Liver (tissue), 9 donors: Measurements from ENCODE around the gene PPID. TPM values are rescaled to one million over a fixed set of nuclear protein-coding genes. Genes with fewer than 3 reads are reported as not detected.

ENCODE experiments used
- DNase-seq: peaks from one replicate; pipeline ENCODE4 v3.0.0-alpha.2; 2017; ENCODE audit warnings: low spot score
- H3K27ac ChIP-seq, 2 donors: one replicate each; pipeline ENCODE4 v1.7.0; 2013; ENCODE audit warnings: inconsistent platforms in 2 of 2, low read length in 2 of 2, control low read depth in 1 of 2, low read depth in 1 of 2, mild to moderate bottlenecking in 1 of 2
- H3K27me3 ChIP-seq, 4 donors: one replicate each; pipeline versions ENCODE4 v1.6.1 to v1.7.0; 2013; ENCODE audit warnings: low read length in 3 of 4, inconsistent platforms in 1 of 4, mild to moderate bottlenecking in 1 of 4, moderate library complexity in 1 of 4; ENCODE audit not compliant: control insufficient read depth in 4 of 4, insufficient read depth in 4 of 4
- H3K36me3 ChIP-seq, 4 donors: one replicate each; pipeline versions ENCODE4 v1.6.1 to v1.7.0; 2013; ENCODE audit warnings: low read length in 3 of 4, mild to moderate bottlenecking in 3 of 4, low read depth in 1 of 4, moderate library complexity in 1 of 4; ENCODE audit not compliant: control insufficient read depth in 4 of 4, insufficient read depth in 3 of 4
- H3K4me1 ChIP-seq, 4 donors: one replicate each; pipeline versions ENCODE4 v1.6.1 to v1.7.0; 2013; ENCODE audit warnings: low read length in 3 of 4, mild to moderate bottlenecking in 3 of 4, moderate library complexity in 1 of 4; ENCODE audit not compliant: control insufficient read depth in 4 of 4, insufficient read depth in 4 of 4
- H3K4me3 ChIP-seq, 3 donors: one replicate each; pipeline versions ENCODE4 v1.6.1 to v1.7.0; 2013; ENCODE audit warnings: low read length in 3 of 3, control low read depth in 1 of 3, low read depth in 1 of 3, mild to moderate bottlenecking in 1 of 3
- H3K9ac ChIP-seq, 2 donors: one replicate each; pipeline ENCODE4 v1.7.0; 2013; ENCODE audit warnings: low read length in 2 of 2, mild to moderate bottlenecking in 2 of 2, moderate library complexity in 2 of 2, control low read depth in 1 of 2, low read depth in 1 of 2
- H3K9me3 ChIP-seq, 4 donors: one replicate each; pipeline versions ENCODE4 v1.6.1 to v1.7.0; 2013; ENCODE audit warnings: low read length in 3 of 4; ENCODE audit not compliant: control insufficient read depth in 4 of 4
- ATF3 ChIP-seq: IDR thresholded peaks from 2 replicates; pipeline ENCODE4 v1.6.1; 2016; ENCODE audit warnings: antibody characterized with exemption
- CTCF ChIP-seq: fragments of 150-350 bp; IDR thresholded peaks from 2 replicates; pipeline ENCODE4 v1.5.1; 2017; ENCODE audit warnings: improper control_type of control experiment, low read depth, low read length; ENCODE audit not compliant: missing input control
- EGR1 ChIP-seq, 2 donors: IDR thresholded peaks; 2 replicates each; pipeline ENCODE4 v1.6.1; 2016 to 2018; ENCODE audit warnings: antibody characterized with exemption in 2 of 2, low read depth in 2 of 2
- FOXA1 ChIP-seq: IDR thresholded peaks from 2 replicates; pipeline ENCODE4 v1.6.1; 2016; ENCODE audit warnings: antibody characterized with exemption
- FOXA2 ChIP-seq: IDR thresholded peaks from 2 replicates; pipeline ENCODE4 v1.6.1; 2016; ENCODE audit warnings: antibody characterized with exemption
- HNF4A ChIP-seq, 2 donors: conservative IDR thresholded peaks; 2 replicates each; pipeline ENCODE4 v1.6.1; 2016; ENCODE audit warnings: antibody characterized with exemption in 2 of 2, mild to moderate bottlenecking in 2 of 2
- JUND ChIP-seq, 2 donors: IDR thresholded peaks; 2 replicates each; pipeline ENCODE4 v1.6.1; 2016; ENCODE audit warnings: antibody characterized with exemption in 2 of 2
- MAX ChIP-seq: IDR thresholded peaks from 2 replicates; pipeline ENCODE4 v1.6.1; 2016; ENCODE audit warnings: antibody characterized with exemption
- NR2F2 ChIP-seq: IDR thresholded peaks from 2 replicates; pipeline ENCODE4 v1.6.1; 2016; ENCODE audit warnings: antibody characterized with exemption
- RAD21 ChIP-seq, 2 donors: IDR thresholded peaks; 2 replicates each; pipeline ENCODE4 v1.6.1; 2016; ENCODE audit warnings: antibody characterized with exemption in 2 of 2, mild to moderate bottlenecking in 2 of 2
- RXRA ChIP-seq, 2 donors: IDR thresholded peaks; 2 replicates each; pipeline ENCODE4 v1.6.1; 2017 to 2018; ENCODE audit warnings: antibody characterized with exemption in 2 of 2, mild to moderate bottlenecking in 1 of 2
- SP1 ChIP-seq: IDR thresholded peaks from 2 replicates; pipeline ENCODE4 v1.6.1; 2018; ENCODE audit warnings: antibody characterized with exemption, mild to moderate bottlenecking
- TAF1 ChIP-seq: conservative IDR thresholded peaks from 2 replicates; pipeline ENCODE4 v1.6.1; 2016; ENCODE audit warnings: antibody characterized with exemption, mild to moderate bottlenecking
- YY1 ChIP-seq: IDR thresholded peaks from 2 replicates; pipeline ENCODE4 v1.6.1; 2016; ENCODE audit warnings: antibody characterized with exemption, mild to moderate bottlenecking
- ZBTB33 ChIP-seq: IDR thresholded peaks from 2 replicates; pipeline ENCODE4 v1.6.1; 2016; ENCODE audit warnings: antibody characterized with exemption
- WGBS: extraction: QIAGEN DNeasy Blood & Tissue Kit; methylation state at CpG from one replicate; pipeline ENCODE4 v1.1.7; 2013; 5-methylcytosine and 5-hydroxymethylcytosine counted together
- polyA plus RNA-seq, 2 donors: library from polyadenylated mRNA; stranded (reverse) in 1 of 2; unstranded in 1 of 2; fragments of 200-250 nt in 1 of 2; fragments of >200 nt in 1 of 2; fragmentation: Nextera tagmentation in 1 of 2; extraction: Ambion mirVana in 1 of 2; gene quantifications; one replicate each; pipeline versions ENCODE4 v1.2.1 to v1.2.3, GENCODE V29; 2013 to 2015
- total RNA-seq, 2 donors: library from RNA; depleted of rRNA; stranded (reverse); fragments of >200 nt; gene quantifications; one replicate each; pipeline ENCODE4 v1.2.3, GENCODE V29; 2014
- donor health status: healthy.
- donor health status: healthy.
- donor health status: healthy.
- donor health status: healthy.
- donor health status: healthy.

Gene PPID
- total and polyA plus RNA-seq, 4 donors = 14.8 to 53.6 (median 15.9) TPM

- TF ChIP-seq NR2F2 (no peak), EGR1 (IDR thresholded peaks at IDR 0.05; ENCODE audit: low read depth in 2 of 2) (no peak), HNF4A (conservative IDR thresholded peaks at IDR 0.05) (no peak), SP1 (no peak), FOXA2 (no peak), FOXA1 (no peak), MAX (no peak), JUND (IDR thresholded peaks at IDR 0.05) (no peak), RXRA (IDR thresholded peaks at IDR 0.05) (no peak), TAF1 (no peak), YY1 (no peak)
- Histone ChIP-seq H3K4me1 (peaks cover 0 to 23% (median 6%) of the 10 kb centered on the region in 4 donors), H3K9me3 (no peaks in the 10 kb centered on the region), H3K9ac (no peak overlapping the region), H3K27me3 (no peaks in the 10 kb centered on the region), H3K4me3 (no peak overlapping the region), H3K27ac (no peak overlapping the region), H3K36me3 (peaks cover 0 to 9% (median 4%) of the 10 kb centered on the region in 4 donors)
- WGBS = 90% methylated on average over 2 of the region's 2 CpGs
- no peak for DNase-seq
Observed at GRCh38 chr4:158678767-158679166, 44.4 kb downstream of the PPID start.

GRCh38 chr4:158676076-158676475 lies 47.1 kb downstream of the PPID start:
- DNase-seq = no peak
- H3K4me3 ChIP-seq = no peak overlapping the region
- H3K9ac ChIP-seq = no peak overlapping the region
- peaks cover 0 to 3% (median 0%) of the 10 kb centered on the region in 4 donors for H3K36me3 ChIP-seq
- no peaks in the 10 kb centered on the region for H3K27me3 ChIP-seq
- no peaks in the 10 kb centered on the region for H3K9me3 ChIP-seq
- H3K4me1 ChIP-seq = peaks cover 0 to 35% (median 12%) of the 10 kb centered on the region in 4 donors
- WGBS = 83% methylated on average over 5 of the region's 5 CpGs
- TF ChIP-seq YY1 (no peak), ATF3 (no peak), NR2F2 (no peak), CTCF (no peak), TAF1 (no peak), RAD21 (IDR thresholded peaks at IDR 0.05) (no peak), JUND (IDR thresholded peaks at IDR 0.05) (no peak), SP1 (no peak), EGR1 (IDR thresholded peaks at IDR 0.05; ENCODE audit: low read depth in 2 of 2) (no peak), MAX (no peak), ZBTB33 (no peak)
- no peak overlapping the region for H3K27ac ChIP-seq
